ENCODE data around the gene BIN1.

DNA sequence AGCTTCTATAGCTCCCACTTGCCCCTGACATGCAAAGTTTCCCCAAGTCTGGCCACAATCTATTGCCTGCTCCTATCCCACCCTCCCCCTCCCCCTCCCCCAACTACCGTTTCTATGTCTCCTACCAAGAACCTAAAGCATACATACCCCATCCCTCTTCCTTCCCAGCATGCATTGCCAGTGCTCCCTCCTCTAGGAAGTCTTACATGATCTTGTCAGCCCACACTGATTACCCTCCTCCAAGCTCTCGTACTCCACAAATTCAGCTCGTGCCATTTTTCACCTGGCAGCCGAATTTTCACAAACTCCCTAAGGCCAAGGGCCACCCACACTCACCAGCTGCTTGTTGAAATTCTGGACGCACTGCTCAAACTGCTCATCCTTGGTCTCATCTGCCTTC lies 30.7 kb downstream of the BIN1 start:
- TF ChIP-seq, protein P1, sequence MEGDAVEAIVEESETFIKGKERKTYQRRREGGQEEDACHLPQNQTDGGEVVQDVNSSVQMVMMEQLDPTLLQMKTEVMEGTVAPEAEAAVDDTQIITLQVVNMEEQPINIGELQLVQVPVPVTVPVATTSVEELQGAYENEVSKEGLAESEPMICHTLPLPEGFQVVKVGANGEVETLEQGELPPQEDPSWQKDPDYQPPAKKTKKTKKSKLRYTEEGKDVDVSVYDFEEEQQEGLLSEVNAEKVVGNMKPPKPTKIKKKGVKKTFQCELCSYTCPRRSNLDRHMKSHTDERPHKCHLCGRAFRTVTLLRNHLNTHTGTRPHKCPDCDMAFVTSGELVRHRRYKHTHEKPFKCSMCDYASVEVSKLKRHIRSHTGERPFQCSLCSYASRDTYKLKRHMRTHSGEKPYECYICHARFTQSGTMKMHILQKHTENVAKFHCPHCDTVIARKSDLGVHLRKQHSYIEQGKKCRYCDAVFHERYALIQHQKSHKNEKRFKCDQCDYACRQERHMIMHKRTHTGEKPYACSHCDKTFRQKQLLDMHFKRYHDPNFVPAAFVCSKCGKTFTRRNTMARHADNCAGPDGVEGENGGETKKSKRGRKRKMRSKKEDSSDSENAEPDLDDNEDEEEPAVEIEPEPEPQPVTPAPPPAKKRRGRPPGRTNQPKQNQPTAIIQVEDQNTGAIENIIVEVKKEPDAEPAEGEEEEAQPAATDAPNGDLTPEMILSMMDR (IDR thresholded peaks at IDR 0.05), result no peak
- TF ChIP-seq POLR2AphosphoS5 (IDR thresholded peaks at IDR 0.05) (no peak), POLR2A (IDR thresholded peaks at IDR 0.05) (no peak)

Measured in gastroesophageal sphincter (tissue), 3 donors.